Kidney (tissue), 14 donors: ENCODE data around the gene PTPRG. TPM values are rescaled to one million over a fixed set of nuclear protein-coding genes. Genes with fewer than 3 reads are reported as not detected.

Source experiments
- DNase-seq, 5 donors: peaks; one replicate each; pipeline ENCODE4 v3.0.0-alpha.2; 2013 to 2020
- FAIRE-seq: peaks from 2 replicates; lab custom pipeline; 2012; peaks lifted over from hg19 to GRCh38; lab: Jason Lieb, UNC
- H3K27ac ChIP-seq, 2 donors: one replicate each; pipeline ENCODE4 v1.7.0; 2013; ENCODE audit warnings: low read depth in 2 of 2, low read length in 2 of 2, inconsistent platforms in 1 of 2
- H3K27me3 ChIP-seq: one replicate; pipeline ENCODE4 v1.7.1; 2013; ENCODE audit warnings: low read length, inconsistent platforms; ENCODE audit not compliant: control insufficient read depth, insufficient read depth
- H3K36me3 ChIP-seq, 3 donors: one replicate each; pipeline versions ENCODE4 v1.7.0 to v1.7.1; 2013; ENCODE audit warnings: low read length in 3 of 3, control low read depth in 1 of 3, inconsistent platforms in 1 of 3; ENCODE audit not compliant: insufficient read depth in 3 of 3, control insufficient read depth in 2 of 3
- H3K4me1 ChIP-seq, 3 donors: one replicate each; pipeline versions ENCODE4 v1.7.0 to v1.7.1; 2013; ENCODE audit warnings: low read length in 3 of 3, inconsistent platforms in 1 of 3, low read depth in 1 of 3; ENCODE audit not compliant: control insufficient read depth in 2 of 3, insufficient read depth in 2 of 3
- H3K4me3 ChIP-seq, 3 donors: one replicate each; pipeline versions ENCODE4 v1.7.0 to v1.8.1; 2013; ENCODE audit warnings: low read length in 3 of 3, control low read depth in 1 of 3, inconsistent platforms in 1 of 3
- H3K9ac ChIP-seq, 3 donors: one replicate each; pipeline versions ENCODE4 v1.7.0 to v1.7.1; 2013; ENCODE audit warnings: low read length in 3 of 3, control low read depth in 1 of 3, inconsistent platforms in 1 of 3
- H3K9me3 ChIP-seq, 3 donors: one replicate each; pipeline versions ENCODE4 v1.7.0 to v1.7.1; 2013; ENCODE audit warnings: low read length in 3 of 3, control low read depth in 1 of 3, inconsistent platforms in 1 of 3; ENCODE audit not compliant: control insufficient read depth in 2 of 3, insufficient read depth in 1 of 3
- intact Hi-C: fragments of 100-400 bp; cut with DNase I; formaldehyde crosslinking; loops from one replicate; pipeline ENCODE4 v1.11.1; 2022
- polyA plus RNA-seq: library from polyadenylated mRNA; stranded (reverse); fragments of 350-450 nt; fragmentation: Illumina TruSeq; extraction: RNeasy Lipid Tissue Mini Kit (QIAGEN cat#74804); gene quantifications from one replicate; pipeline ENCODE4 v1.2.3, GENCODE V29; 2014; ENCODE audit warnings: low read depth, low replicate concordance; ENCODE audit not compliant: insufficient read depth
- total RNA-seq: library from RNA; stranded (reverse); fragmentation: NEBNext Ultra II Directional; extraction: Animal tissue kit (Norgen Biotek cat#: 25700); gene quantifications from one replicate; pipeline ENCODE4 v1.2.1, GENCODE V29; 2021
- TF ChIP-seq, protein P1 (sequence below): IDR thresholded peaks from 3 replicates; pipeline ENCODE4 v1.5.1; 2012; ENCODE audit warnings: mild to moderate bottlenecking, moderate library complexity, borderline replicate concordance; ENCODE audit not compliant: insufficient read depth; ENCODE audit errors: extremely low read depth
- donor health status: control.
- donor health status: control.
- donor health status: control.
- donor health status: control.
- donor health status: control.
- donor health status: DM: yes; HTN: yes; CAD: no.
- donor health status: Normal renal cell carcinoma (clear cell type).

The PTPRG gene
- total and polyA plus RNA-seq, 2 donors from 2014 or later = 9.2 to 154 TPM

DNA sequence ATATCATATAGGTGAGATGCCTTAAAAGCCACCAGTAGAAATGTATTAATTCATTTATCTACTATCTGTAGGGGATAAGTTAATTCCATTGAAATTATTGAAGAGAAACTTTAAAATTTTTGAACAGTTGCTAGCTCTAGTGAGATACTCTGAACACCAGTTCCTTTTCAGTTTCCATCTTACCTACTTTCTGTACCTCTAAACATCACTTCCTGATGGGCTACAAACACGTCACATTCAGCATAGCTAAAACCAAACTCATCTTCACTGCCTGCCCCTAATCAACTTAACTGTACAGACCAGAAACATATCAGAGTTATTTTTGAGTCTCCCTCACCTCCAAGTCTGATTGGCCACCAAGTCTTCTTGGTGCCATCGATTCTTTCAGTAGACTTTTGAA, 723.1 kb downstream of the PTPRG start:
- no peak for FAIRE-seq
- peaks cover 0 to 17% (median 0%) of the 10 kb centered on the region in 3 donors for H3K36me3 ChIP-seq
- TF ChIP-seq, protein P1, sequence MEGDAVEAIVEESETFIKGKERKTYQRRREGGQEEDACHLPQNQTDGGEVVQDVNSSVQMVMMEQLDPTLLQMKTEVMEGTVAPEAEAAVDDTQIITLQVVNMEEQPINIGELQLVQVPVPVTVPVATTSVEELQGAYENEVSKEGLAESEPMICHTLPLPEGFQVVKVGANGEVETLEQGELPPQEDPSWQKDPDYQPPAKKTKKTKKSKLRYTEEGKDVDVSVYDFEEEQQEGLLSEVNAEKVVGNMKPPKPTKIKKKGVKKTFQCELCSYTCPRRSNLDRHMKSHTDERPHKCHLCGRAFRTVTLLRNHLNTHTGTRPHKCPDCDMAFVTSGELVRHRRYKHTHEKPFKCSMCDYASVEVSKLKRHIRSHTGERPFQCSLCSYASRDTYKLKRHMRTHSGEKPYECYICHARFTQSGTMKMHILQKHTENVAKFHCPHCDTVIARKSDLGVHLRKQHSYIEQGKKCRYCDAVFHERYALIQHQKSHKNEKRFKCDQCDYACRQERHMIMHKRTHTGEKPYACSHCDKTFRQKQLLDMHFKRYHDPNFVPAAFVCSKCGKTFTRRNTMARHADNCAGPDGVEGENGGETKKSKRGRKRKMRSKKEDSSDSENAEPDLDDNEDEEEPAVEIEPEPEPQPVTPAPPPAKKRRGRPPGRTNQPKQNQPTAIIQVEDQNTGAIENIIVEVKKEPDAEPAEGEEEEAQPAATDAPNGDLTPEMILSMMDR = no peak
- no peak overlapping the region for H3K4me3 ChIP-seq
- H3K9ac ChIP-seq = no peak overlapping the region
- intact Hi-C loops = no loop called here
- no peaks in the 10 kb centered on the region for H3K4me1 ChIP-seq
- H3K27ac ChIP-seq = no peak overlapping the region
- DNase-seq = no peak
- H3K27me3 ChIP-seq = no peaks in the 10 kb centered on the region
- no peaks in the 10 kb centered on the region for H3K9me3 ChIP-seq

DNA sequence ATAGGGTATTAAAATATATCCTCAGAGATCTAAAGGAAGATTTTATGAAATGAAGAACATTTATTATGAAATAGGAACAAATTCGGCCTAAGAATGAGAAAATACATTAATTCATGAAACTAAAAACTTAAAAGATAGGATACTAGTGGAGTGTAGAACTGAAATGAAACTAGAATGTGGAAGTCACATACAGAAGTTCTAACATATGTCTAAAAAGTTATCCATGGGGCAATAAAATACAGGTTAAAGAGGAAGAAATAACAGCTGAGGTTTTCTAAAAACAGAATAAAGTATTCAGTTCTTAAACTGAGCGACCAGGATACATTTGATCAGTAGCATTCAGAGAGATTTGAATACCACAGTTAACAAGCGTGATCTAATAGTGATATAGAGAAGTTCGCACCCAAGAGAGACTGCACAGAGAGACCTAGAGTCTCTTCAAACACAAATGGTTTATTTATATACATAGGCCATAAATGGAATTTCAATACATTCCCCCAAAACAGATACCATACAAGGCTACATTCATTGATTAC, 726.1 kb downstream of the PTPRG start:
- intact Hi-C loops = no loop called here
- TF ChIP-seq, protein P1 = no peak
- Histone ChIP-seq H3K9me3 (no peaks in the 10 kb centered on the region), H3K4me1 (no peaks in the 10 kb centered on the region), H3K27ac (no peak overlapping the region), H3K4me3 (no peak overlapping the region), H3K27me3 (no peaks in the 10 kb centered on the region), H3K36me3 (peaks cover 0 to 11% (median 1%) of the 10 kb centered on the region in 3 donors), H3K9ac (no peak overlapping the region)
- FAIRE-seq (no peak), DNase-seq (no peak)

DNA sequence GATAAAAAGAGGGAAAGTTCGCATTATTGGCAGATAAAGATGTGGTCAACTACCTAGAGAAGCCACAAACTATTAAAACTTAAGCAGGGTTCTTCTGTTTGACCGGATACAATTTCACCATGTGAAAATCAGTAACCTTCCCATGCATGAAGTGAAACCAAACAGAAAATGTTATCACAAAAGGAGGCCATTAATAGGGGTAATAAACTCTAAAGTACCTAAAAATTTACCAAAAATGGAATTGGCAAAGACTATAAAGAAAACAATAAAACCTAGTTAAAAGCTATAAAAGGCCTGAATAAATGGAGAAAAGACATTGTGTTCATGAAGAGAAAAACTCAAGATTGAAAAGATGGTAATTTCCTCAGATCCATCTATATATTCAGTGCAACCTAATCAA, 728.6 kb downstream of the PTPRG start:
- intact Hi-C loops = no loop called here
- FAIRE-seq (no peak), DNase-seq (no peak)
- no peaks in the 10 kb centered on the region for H3K27me3 ChIP-seq
- H3K27ac ChIP-seq = no peak overlapping the region
- no peak overlapping the region for H3K4me3 ChIP-seq
- no peaks in the 10 kb centered on the region for H3K4me1 ChIP-seq
- H3K36me3 ChIP-seq = peaks cover 0 to 16% (median 3%) of the 10 kb centered on the region in 3 donors
- H3K9me3 ChIP-seq = no peaks in the 10 kb centered on the region
- H3K9ac ChIP-seq = no peak overlapping the region
- TF ChIP-seq, protein P1 = no peak
